Brain microvascular endothelial cell (primary cell): Measurements from ENCODE around the gene TPGS2.
A peak's percentile ranks its signal among the peaks of the same experiment; 100 is the strongest.

Source experiments
- DNase-seq: peaks from one replicate; pipeline ENCODE4 v3.0.0-alpha.2; 2020
- H3K27ac ChIP-seq: fragments of 250-450 bp; sonication (Bioruptor Pico); 2 replicates; pipeline ENCODE4 v1.5.1; 2020; ENCODE audit warnings: mild to moderate bottlenecking, moderate library complexity
- H3K27me3 ChIP-seq: fragments of 250-450 bp; sonication (Bioruptor Pico); replicated peaks from 2 replicates; pipeline ENCODE4 v1.5.1; 2020; ENCODE audit warnings: mild to moderate bottlenecking
- H3K36me3 ChIP-seq: fragments of 250-450 bp; sonication (Bioruptor Pico); replicated peaks from 2 replicates; pipeline ENCODE4 v1.5.1; 2020; ENCODE audit warnings: mild to moderate bottlenecking
- H3K4me3 ChIP-seq: 2 replicates; pipeline ENCODE4 v1.5.1; 2011; ENCODE audit warnings: low read depth, mild to moderate bottlenecking, control low read depth, low read length, moderate library complexity
- in situ Hi-C: cut with HindIII; loops from 2 replicates; pipeline ENCODE4 v1.10.0; 2017; ENCODE audit warnings: low sequenced_read_pairs, low pct_ligation_motif_present
- TF ChIP-seq, protein P1 (sequence below): IDR thresholded peaks from 2 replicates; pipeline ENCODE4 v1.5.1; 2011; ENCODE audit warnings: low read depth, mild to moderate bottlenecking, moderate library complexity, low read length, control low read depth, inconsistent platforms; ENCODE audit errors: missing control alignments

Gene TPGS2

DNA sequence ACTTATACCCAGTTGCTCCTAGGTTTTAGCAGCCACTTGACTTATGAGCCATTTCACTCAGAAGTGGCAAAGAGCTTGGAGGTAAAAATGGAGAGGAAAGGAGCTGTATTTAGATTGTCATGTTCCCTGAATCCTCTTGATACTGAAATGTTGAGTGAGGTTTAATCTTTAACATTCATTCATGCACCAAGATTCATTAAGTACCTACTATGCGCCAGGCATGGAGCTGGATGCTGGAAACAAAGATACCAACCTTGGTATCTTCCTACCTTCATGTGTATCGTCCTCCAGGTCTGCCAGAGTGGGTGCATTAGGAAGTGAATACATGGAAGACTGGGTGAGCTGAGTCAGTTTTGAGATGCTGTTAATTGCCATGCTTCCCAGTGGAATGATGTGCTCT, 23.7 kb downstream of the TPGS2 start:
- in situ Hi-C loops, result no loop called here
- Histone ChIP-seq H3K27ac (no peak overlapping the region), H3K27me3 (no peaks in the 10 kb centered on the region), H3K4me3 (no peak overlapping the region), H3K36me3 (peaks cover 46% of the 10 kb centered on the region)
- TF ChIP-seq, protein P1, sequence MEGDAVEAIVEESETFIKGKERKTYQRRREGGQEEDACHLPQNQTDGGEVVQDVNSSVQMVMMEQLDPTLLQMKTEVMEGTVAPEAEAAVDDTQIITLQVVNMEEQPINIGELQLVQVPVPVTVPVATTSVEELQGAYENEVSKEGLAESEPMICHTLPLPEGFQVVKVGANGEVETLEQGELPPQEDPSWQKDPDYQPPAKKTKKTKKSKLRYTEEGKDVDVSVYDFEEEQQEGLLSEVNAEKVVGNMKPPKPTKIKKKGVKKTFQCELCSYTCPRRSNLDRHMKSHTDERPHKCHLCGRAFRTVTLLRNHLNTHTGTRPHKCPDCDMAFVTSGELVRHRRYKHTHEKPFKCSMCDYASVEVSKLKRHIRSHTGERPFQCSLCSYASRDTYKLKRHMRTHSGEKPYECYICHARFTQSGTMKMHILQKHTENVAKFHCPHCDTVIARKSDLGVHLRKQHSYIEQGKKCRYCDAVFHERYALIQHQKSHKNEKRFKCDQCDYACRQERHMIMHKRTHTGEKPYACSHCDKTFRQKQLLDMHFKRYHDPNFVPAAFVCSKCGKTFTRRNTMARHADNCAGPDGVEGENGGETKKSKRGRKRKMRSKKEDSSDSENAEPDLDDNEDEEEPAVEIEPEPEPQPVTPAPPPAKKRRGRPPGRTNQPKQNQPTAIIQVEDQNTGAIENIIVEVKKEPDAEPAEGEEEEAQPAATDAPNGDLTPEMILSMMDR, result no peak
- no peak for DNase-seq

DNA sequence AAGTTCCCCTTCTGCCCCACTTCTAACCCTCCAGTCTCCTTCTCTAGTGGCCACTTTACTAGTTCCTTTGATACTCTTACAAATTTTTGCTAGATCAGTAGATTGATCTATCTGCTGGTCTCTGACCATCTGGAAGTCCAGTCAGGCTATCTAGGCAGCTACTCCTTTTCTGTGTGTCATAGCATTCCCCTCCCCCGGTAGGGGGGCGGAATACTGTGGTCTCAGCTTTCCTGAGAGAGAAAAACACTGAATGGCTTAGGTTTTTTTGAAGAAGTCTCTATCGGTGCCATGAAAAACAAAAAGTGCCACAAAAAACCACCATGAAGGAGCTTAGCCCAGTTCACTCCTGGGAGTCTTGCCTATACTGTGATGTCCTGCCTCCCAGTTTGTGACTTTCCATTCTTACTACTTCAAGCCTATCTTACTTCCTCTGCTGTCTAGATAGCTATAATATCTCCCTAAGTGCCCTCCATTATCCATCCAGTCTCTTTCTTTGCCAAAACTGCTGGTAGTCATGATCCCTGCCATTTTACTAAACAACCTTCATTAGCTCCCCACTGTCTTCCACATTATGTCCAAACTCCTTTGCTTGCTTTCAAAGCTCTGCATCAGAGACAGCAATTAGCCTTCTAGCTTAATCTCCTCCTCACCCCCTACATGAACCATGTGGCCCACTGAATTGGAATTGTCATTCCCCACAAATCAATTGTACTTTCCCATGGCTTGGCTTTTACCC, 29.9 kb downstream of the TPGS2 start:
- Histone ChIP-seq H3K4me3 (no peak overlapping the region), H3K27me3 (no peaks in the 10 kb centered on the region), H3K27ac (no peak overlapping the region), H3K36me3 (peaks cover 44% of the 10 kb centered on the region)
- peak; percentile 12 for DNase-seq
- in situ Hi-C loops, result no loop called here
- TF ChIP-seq, protein P1, result no peak

DNA sequence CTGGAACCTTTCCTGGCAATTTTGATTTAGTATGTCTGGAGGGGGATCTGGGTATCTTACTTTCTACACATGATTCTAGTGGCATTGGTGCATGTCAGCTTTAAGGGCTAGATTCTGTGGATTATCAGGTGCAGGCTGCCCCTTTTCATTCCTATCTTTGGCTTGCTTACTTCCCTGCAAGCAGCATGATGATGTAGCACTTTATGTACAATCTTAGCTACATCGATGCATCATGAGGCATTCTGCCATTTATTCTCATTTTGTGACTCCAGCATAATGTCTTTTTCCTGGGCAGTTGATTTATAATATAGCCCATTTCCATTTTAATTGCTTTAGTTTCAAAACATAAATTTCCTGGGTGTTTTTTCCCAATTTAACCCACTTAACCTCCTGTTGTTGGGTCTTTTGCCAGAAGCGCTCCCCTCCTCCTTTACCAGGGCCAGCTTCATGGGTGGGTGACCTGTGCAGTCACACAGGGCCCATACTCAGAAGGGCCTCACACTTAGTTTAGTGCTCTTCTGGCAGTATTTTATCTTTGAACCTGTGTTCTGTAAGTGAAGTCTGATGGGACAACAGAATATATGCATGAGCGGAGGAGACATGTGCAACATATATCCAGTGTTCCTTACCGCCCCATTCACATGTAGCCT, 36.0 kb downstream of the TPGS2 start:
- H3K36me3 ChIP-seq, result peaks cover 32% of the 10 kb centered on the region
- in situ Hi-C loops, result no loop called here

DNA sequence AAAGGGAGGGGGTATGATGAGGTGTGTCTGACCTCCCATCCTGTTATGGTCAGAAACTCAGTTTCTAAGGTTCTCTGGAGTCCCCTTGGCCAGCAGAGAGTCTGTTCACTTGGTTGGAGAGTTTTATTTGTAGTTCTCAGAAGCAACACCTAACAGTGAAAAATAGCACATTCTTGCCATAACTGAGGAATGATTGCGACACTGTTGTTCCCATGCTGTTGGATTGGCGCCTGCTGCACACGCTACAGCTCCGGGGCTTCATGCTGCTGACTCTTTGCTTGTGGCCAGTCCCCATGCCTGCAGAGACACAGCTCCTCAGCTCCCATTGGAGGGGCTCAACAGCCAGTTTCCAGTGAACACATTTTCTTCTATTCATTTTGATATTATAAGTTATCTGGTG, 42.1 kb downstream of the TPGS2 start:
- H3K4me3 ChIP-seq, result no peak overlapping the region
- peaks cover 4% of the 10 kb centered on the region for H3K36me3 ChIP-seq
- DNase-seq, result peak; percentile 79
- H3K27me3 ChIP-seq, result no peaks in the 10 kb centered on the region
- in situ Hi-C loops, result no loop called here
- TF ChIP-seq, protein P1, result no peak
- peak overlapping the region; percentile 22 for H3K27ac ChIP-seq

More for the DNA sequence above, 36.0 kb downstream of the TPGS2 start:
- no peaks in the 10 kb centered on the region for H3K27me3 ChIP-seq
- TF ChIP-seq, protein P1, result no peak
- DNase-seq, result no peak
- H3K27ac ChIP-seq, result no peak overlapping the region
- H3K4me3 ChIP-seq, result no peak overlapping the region

DNA sequence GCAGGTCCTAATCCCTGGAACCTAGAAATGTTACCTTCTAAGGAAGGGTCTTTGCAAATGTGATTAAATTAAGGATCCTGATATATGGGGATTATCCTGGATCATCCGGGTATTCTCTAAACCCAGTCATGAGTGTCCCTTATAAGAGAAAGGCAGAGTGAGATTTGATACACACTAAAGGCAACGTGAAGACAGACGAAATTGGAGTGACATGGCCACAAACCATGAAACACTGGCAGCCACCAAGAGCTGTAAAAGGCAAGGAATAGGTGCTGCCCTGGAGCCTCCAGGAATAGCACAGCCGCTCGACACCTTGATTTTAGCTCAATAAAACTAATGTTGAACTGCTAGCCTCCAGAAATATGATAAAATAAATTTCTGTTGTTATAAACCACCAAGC, 45.0 kb downstream of the TPGS2 start:
- DNase-seq, result no peak
- TF ChIP-seq, protein P1, result no peak
- H3K4me3 ChIP-seq, result no peak overlapping the region
- peaks cover 3% of the 10 kb centered on the region for H3K36me3 ChIP-seq
- in situ Hi-C loops, result no loop called here
- H3K27me3 ChIP-seq, result no peaks in the 10 kb centered on the region
- no peak overlapping the region for H3K27ac ChIP-seq
